GM12872 (cell line): ENCODE results near the gene BCAS3.

Source experiments
- TF ChIP-seq, protein P1 (sequence below): IDR thresholded peaks from 3 replicates; pipeline ENCODE4 v1.5.1; 2011; ENCODE audit warnings: low read depth, mild to moderate bottlenecking, low read length, moderate library complexity; ENCODE audit not compliant: insufficient read depth

The BCAS3 gene

GRCh38 chr17:61047515-61047914, 369.9 kb downstream of the BCAS3 start:
- TF ChIP-seq, protein P1, sequence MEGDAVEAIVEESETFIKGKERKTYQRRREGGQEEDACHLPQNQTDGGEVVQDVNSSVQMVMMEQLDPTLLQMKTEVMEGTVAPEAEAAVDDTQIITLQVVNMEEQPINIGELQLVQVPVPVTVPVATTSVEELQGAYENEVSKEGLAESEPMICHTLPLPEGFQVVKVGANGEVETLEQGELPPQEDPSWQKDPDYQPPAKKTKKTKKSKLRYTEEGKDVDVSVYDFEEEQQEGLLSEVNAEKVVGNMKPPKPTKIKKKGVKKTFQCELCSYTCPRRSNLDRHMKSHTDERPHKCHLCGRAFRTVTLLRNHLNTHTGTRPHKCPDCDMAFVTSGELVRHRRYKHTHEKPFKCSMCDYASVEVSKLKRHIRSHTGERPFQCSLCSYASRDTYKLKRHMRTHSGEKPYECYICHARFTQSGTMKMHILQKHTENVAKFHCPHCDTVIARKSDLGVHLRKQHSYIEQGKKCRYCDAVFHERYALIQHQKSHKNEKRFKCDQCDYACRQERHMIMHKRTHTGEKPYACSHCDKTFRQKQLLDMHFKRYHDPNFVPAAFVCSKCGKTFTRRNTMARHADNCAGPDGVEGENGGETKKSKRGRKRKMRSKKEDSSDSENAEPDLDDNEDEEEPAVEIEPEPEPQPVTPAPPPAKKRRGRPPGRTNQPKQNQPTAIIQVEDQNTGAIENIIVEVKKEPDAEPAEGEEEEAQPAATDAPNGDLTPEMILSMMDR = no peak

GRCh38 chr17:61048376-61049106, 370.9 kb downstream of the BCAS3 start:
- TF ChIP-seq, protein P1 = no peak

- TF ChIP-seq, protein P1 = no peak
Measured at GRCh38 chr17:61053469-61053868, 375.8 kb downstream of the BCAS3 start.

DNA sequence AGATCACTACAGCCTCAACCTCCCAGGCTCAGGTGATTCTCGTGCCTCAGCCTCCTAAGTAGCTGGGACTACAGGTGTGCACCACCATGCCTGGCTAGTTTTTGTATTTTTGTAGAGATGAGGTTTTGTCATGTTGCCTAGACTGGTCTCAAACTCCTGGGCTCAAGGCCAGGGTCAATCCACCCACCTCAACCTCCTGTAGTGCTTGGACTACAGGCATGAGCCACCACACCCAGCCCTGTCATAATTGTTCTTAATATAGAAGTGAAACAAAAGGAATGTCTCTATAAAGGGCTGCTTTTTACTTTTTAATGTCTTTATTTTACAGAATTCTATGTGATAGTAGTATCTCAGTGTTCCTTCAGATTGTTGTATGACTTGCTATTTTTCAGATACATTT, 376.8 kb downstream of the BCAS3 start:
- TF ChIP-seq, protein P1 = no peak

DNA sequence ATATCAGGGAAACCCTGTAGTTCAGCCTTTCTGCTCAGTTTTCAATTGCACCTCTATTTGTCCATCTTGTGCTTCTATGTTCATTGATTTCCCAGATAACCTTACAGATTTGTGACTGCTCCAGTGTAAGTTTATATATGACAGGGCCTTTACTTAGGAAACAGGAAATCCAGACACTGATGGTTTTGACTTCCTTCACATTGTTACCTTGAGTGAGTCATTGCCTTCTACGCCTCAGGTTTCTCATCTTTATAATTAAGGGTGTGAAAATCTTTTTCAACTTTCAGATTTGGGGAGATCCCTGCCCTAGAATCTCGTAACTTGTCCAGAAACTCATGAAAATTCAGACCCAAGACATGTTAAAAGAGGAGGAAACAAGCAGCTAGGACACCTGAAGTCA, 379.6 kb downstream of the BCAS3 start:
- TF ChIP-seq, protein P1 = no peak

DNA sequence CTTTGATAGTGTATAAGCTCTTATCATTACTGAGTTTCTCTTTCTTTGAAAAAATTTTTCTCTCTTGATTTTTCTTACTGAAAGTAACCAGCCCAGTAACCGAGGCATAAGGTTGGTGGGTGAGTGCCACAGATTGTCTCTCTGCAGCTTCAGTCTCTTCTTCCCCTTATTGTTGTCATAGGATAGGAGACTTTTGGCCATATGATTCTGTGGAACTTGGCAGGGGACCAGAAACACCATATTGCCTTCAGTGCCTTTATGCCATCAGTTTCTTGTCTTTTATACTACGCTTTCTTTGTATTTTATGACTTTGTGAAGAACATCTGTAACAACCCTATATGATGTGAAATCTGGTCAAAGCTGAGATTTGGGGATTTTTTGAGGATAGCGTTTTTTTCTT, 380.4 kb downstream of the BCAS3 start:
- TF ChIP-seq, protein P1 = no peak

GRCh38 chr17:61063528-61063927, 385.9 kb downstream of the BCAS3 start:
- TF ChIP-seq, protein P1 = no peak
